CD4-positive, alpha-beta T cell (primary cell): ENCODE results near the gene SAFB2. TPM values are rescaled to one million over a fixed set of nuclear protein-coding genes. Genes with fewer than 3 reads are reported as not detected.

Experiments
- ATAC-seq: fragments of 200-7000 bp; cut with Tn5 transposase; one replicate; pipeline ENCODE4 v1.10.0; 2022; ENCODE audit warnings: mild to moderate bottlenecking; ENCODE audit not compliant: poor library complexity
- CTCF ChIA-PET: fragments of 350-600 bp; sonication (Branson Sonifier 250); formaldehyde crosslinking; loops from one replicate; lab custom pipeline; 2021; ENCODE audit warnings: antibody characterized with exemption, inconsistent platforms; lab: Charles Lee
- POLR2A ChIA-PET: fragments of 350-600 bp; sonication (Branson Sonifier 250); formaldehyde crosslinking; loops from one replicate; lab custom pipeline; 2021; ENCODE audit warnings: antibody characterized with exemption, inconsistent platforms; lab: Charles Lee
- DNase-seq, 14 experiments: peaks; one replicate each; pipeline ENCODE4 v3.0.0-alpha.2; 2013 to 2020; ENCODE audit warnings: mixed read lengths in 2 of 14
- H3K27ac ChIP-seq, 2 donors: one replicate each; pipeline versions ENCODE4 v1.5.1 to v1.7.0; 2013; ENCODE audit warnings: low read length in 2 of 2, low read depth in 1 of 2, mild to moderate bottlenecking in 1 of 2
- H3K27me3 ChIP-seq, 2 experiments: 1 replicate in 1 of 2; 2 replicates in 1 of 2; pipeline versions ENCODE4 v1.6.1 to v1.7.0; 2013; ENCODE audit warnings: low read length in 2 of 2, control low read depth in 1 of 2, mild to moderate bottlenecking in 1 of 2, moderate library complexity in 1 of 2; ENCODE audit not compliant: insufficient read depth in 2 of 2, control insufficient read depth in 1 of 2
- H3K36me3 ChIP-seq: one replicate; pipeline ENCODE4 v1.6.1; 2013; ENCODE audit warnings: low read length, control low read depth; ENCODE audit not compliant: insufficient read depth
- H3K4me1 ChIP-seq: one replicate; pipeline ENCODE4 v1.6.1; 2013; ENCODE audit warnings: low read length, control low read depth; ENCODE audit not compliant: insufficient read depth
- H3K4me3 ChIP-seq: one replicate; pipeline ENCODE4 v1.5.1; 2013; ENCODE audit warnings: mild to moderate bottlenecking, low read length, moderate library complexity
- H3K9me3 ChIP-seq, 2 experiments: 1 replicate in 1 of 2; 2 replicates in 1 of 2; pipeline versions ENCODE4 v1.6.1 to v1.7.0; 2013; ENCODE audit warnings: low read length in 2 of 2, mild to moderate bottlenecking in 2 of 2, control low read depth in 1 of 2, moderate library complexity in 1 of 2; ENCODE audit not compliant: control insufficient read depth in 1 of 2, insufficient read depth in 1 of 2
- H3K27ac Mint-ChIP-seq: one replicate; pipeline ENCODE4 v1.8.0; 2020; ENCODE audit warnings: mixed read lengths
- H3K27me3 Mint-ChIP-seq: one replicate; pipeline ENCODE4 v1.8.0; 2021; ENCODE audit warnings: mixed read lengths
- H3K36me3 Mint-ChIP-seq: one replicate; pipeline ENCODE4 v1.8.0; 2021; ENCODE audit warnings: low read depth, mixed read lengths
- H3K4me1 Mint-ChIP-seq: one replicate; pipeline ENCODE4 v1.8.0; 2021; ENCODE audit warnings: low read depth, mixed read lengths
- H3K4me3 Mint-ChIP-seq: one replicate; pipeline ENCODE4 v1.8.0; 2020; ENCODE audit warnings: mild to moderate bottlenecking, mixed read lengths
- H3K9me3 Mint-ChIP-seq: one replicate; pipeline ENCODE4 v1.8.0; 2020; ENCODE audit warnings: mixed read lengths
- intact Hi-C, 2 experiments: fragments of 100-400 bp; cut with DNase I in 1 of 2; cut with micrococcal nuclease in 1 of 2; formaldehyde crosslinking; loops; one replicate each; pipeline versions ENCODE4 v1.15.1 to v1.9.0; 2023 to 2025; cut with DNase I, micrococcal nuclease
- polyA plus RNA-seq, 2 donors: library from polyadenylated mRNA; unstranded; fragments of 120-200 nt; gene quantifications; one replicate each; pipeline ENCODE4 v1.2.1, GENCODE V29; 2013
- total RNA-seq, 174 experiments: library from RNA in 2 of 174; stranded (reverse) in 2 of 174; gene quantifications; one replicate each; pipeline ENCODE4 v1.2.3 and lab custom pipeline; 2021 to 2026
- TF ChIP-seq, protein P1 (sequence below): fragments of 200-600 bp; IDR thresholded peaks from one replicate; pipeline ENCODE4 v1.8.0; 2022; ENCODE audit warnings: antibody characterized with exemption, mild to moderate bottlenecking

The SAFB2 gene
- total RNA-seq (100 to 1,000 TPM; 238 to 246 TPM), total RNA-seq (lab: John Stamatoyannopoulos, UW) (64.2 to 233 (median 153) reads per million in 172 experiments)
- 68.6 TPM for polyA plus RNA-seq (2013, experiment 1 of 2)
- polyA plus RNA-seq (2013, experiment 2 of 2): 86.1 TPM

DNA sequence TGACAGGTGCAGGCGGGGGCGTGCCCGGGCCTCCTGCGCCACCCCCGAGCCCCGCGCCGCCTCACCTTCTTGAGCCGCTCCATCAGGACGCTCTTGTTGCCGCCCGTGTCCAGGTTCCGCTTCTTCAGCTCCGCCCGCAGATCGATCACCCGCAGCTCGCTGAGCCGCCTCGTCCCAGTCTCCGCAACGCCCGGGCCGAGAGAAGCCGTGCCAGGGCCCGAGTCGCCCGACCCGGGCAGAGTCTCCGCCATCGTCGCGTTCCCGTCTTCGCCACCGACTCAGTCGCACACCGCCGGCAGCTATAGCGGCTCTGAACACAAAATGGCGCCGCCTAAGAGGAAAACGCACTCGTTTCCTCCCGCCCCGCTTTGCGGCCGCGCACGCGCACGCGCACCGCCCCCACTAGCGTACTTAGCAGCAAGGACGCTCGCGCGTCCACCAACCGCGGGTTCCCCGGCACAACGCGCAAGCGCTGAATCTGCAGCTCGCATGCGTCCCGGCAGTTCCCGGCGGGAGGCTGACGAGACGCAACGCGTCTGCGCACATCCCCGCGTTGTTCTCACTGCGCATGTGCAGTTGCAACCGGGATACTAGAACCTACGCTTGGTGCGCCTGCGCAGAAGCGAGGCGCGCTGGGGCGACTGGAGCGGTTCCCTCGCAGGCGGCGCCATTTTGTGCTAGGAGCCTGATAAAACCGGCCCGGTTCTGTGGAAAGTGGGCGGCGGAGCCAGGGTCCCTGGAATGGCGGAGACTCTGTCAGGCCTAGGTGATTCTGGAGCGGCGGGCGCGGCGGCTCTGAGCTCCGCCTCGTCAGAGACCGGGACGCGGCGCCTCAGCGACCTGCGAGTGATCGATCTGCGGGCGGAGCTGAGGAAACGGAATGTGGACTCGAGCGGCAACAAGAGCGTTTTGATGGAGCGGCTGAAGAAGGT lies at the start of gene SAFB2, which contains the start of gene SAFB:
Gene SAFB2 (minus strand): TSS at position 312 of the 932 bp plus-strand sequence. CDS start 61 bp downstream, at position 251.
Gene SAFB (plus strand): TSS at position 619 of the 932 bp plus-strand sequence. CDS start 123 bp downstream, at position 742.
- peaks cover 61% of the 10 kb centered on the region for H3K36me3 ChIP-seq
- peaks cover 93% of the 10 kb centered on the region for H3K36me3 Mint-ChIP-seq
- POLR2A ChIA-PET: interaction anchor here (0.6 to 4.0 kb wide), 27 partner anchors 9 to 1860 kb away, joined by 3 to 51 read pairs (median 4); partner anchors contain the start of genes CATSPERD, DUS3L, FEM1A and HDGFL2

DNA sequence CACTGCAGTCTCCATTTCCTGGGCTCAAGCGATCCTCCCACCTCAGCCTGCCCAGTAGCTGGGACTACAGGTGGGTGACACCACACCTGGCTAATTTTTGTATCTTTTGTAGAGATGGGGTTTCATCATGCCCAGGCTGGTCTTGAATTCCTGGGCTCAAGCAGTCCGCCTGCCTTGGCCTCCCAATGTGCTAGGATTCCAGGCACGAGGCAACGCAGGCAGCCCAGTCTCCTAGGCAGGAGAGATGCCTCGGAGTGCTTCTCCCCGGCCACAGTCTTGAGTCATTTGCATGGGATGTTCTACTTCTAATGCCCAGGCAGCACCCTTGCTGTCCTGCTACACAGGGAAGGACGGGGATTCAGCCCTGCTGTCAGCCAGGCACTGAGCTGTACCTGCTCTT lies 49.0 kb upstream of the SAFB2 start:
- CTCF ChIA-PET: no interaction called here
- no peak for ATAC-seq
- Histone ChIP-seq H3K27ac (no peak overlapping the region), H3K4me3 (no peak overlapping the region), H3K9me3 (no peaks in the 10 kb centered on the region), H3K4me1 (no peaks in the 10 kb centered on the region), H3K27me3 (no peaks in the 10 kb centered on the region), H3K36me3 (peaks cover 33% of the 10 kb centered on the region)
- POLR2A ChIA-PET: interaction anchor here (1.6 kb wide), 1 partner anchor 18 kb away, joined by 5 read pairs; the partner anchor contains the start of gene RPL36
- TF ChIP-seq, protein P1, sequence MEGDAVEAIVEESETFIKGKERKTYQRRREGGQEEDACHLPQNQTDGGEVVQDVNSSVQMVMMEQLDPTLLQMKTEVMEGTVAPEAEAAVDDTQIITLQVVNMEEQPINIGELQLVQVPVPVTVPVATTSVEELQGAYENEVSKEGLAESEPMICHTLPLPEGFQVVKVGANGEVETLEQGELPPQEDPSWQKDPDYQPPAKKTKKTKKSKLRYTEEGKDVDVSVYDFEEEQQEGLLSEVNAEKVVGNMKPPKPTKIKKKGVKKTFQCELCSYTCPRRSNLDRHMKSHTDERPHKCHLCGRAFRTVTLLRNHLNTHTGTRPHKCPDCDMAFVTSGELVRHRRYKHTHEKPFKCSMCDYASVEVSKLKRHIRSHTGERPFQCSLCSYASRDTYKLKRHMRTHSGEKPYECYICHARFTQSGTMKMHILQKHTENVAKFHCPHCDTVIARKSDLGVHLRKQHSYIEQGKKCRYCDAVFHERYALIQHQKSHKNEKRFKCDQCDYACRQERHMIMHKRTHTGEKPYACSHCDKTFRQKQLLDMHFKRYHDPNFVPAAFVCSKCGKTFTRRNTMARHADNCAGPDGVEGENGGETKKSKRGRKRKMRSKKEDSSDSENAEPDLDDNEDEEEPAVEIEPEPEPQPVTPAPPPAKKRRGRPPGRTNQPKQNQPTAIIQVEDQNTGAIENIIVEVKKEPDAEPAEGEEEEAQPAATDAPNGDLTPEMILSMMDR: no peak
- Mint-ChIP-seq H3K4me3 (no peak overlapping the region), H3K9me3 (no peaks in the 10 kb centered on the region), H3K27me3 (no peaks in the 10 kb centered on the region), H3K36me3 (peaks cover 26% of the 10 kb centered on the region), H3K4me1 (no peaks in the 10 kb centered on the region), H3K27ac (no peak overlapping the region)
- intact Hi-C loops: no loop called here
- no peak for DNase-seq

More for the DNA sequence above, at the start of gene SAFB2, which contains the start of gene SAFB:
- Histone ChIP-seq H3K4me3 (peak within 1 kb of the TSS; percentile 85), H3K27me3 (no peaks in the 10 kb centered on the region), H3K9me3 (no peaks in the 10 kb centered on the region), H3K27ac (peak within 1 kb of the TSS; percentile 90 to 95), H3K4me1 (peaks cover 79% of the 10 kb centered on the region)
- peak within 1 kb of the TSS; percentile 99 for H3K4me3 Mint-ChIP-seq
- CTCF ChIA-PET: interaction anchor here (0.7 to 1.9 kb wide), 6 partner anchors 64 to 832 kb away, joined by 3 to 7 read pairs (median 6); partner anchors contain the start of genes CATSPERD, LONP1 and RPL36
- no peaks in the 10 kb centered on the region for H3K27me3 Mint-ChIP-seq
- peak within 1 kb of the TSS; percentile 98 for H3K27ac Mint-ChIP-seq
- DNase-seq (peak; percentile 98 to 100 (median 100)), ATAC-seq (peak; percentile 79)
- TF ChIP-seq, protein P1: no peak
- peaks cover 84% of the 10 kb centered on the region for H3K4me1 Mint-ChIP-seq
- intact Hi-C loops: loop anchor here (1.0 to 10.0 kb wide), 6 partner anchors 58 to 1218 kb away; partner anchors contain the start of genes DUS3L (in 2 of the 2), CATSPERD (in 1 of the 2), CHAF1A (in 1 of the 2) and HSD11B1L (in 1 of the 2)
- H3K9me3 Mint-ChIP-seq: no peaks in the 10 kb centered on the region

DNA sequence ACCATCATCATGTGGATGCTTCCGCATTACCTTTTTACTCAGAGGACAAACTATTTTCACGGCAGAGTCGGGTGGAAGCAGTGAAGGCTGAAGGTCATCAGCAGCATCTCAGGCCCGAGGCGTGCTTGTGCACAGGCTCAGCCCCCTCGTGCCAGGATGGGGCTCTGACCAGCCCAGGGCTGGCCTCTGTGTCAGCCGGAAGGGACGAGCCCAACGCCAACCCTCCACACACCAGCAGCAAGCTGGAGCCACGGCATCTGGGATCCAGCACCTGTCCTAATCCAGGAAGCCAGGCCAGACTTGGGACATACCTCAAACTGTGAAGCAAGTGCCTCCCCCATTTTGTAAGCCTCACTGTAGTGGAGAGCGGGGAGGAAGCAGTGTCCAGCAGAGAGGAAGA lies 46.6 kb upstream of the SAFB2 start:
- POLR2A ChIA-PET: no interaction called here
- Mint-ChIP-seq H3K36me3 (peaks cover 50% of the 10 kb centered on the region), H3K27ac (no peak overlapping the region), H3K4me1 (no peaks in the 10 kb centered on the region), H3K9me3 (no peaks in the 10 kb centered on the region), H3K4me3 (no peak overlapping the region), H3K27me3 (no peaks in the 10 kb centered on the region)
- intact Hi-C loops: no loop called here
- H3K27ac ChIP-seq: no peak overlapping the region
- no peak for ATAC-seq
- H3K9me3 ChIP-seq: no peaks in the 10 kb centered on the region
- H3K36me3 ChIP-seq: peaks cover 56% of the 10 kb centered on the region
- CTCF ChIA-PET: no interaction called here
- H3K27me3 ChIP-seq: no peaks in the 10 kb centered on the region
- no peak overlapping the region for H3K4me3 ChIP-seq
- no peaks in the 10 kb centered on the region for H3K4me1 ChIP-seq
- no peak for DNase-seq
- TF ChIP-seq, protein P1: no peak
